GM23248 (cell line): ENCODE results near the gene SMCO4.

ENCODE experiments used
- EZH2 ChIP-seq: fragments of 200-600 bp; sonication (generic); IDR thresholded peaks from 2 replicates; pipeline ENCODE4 v1.6.1; 2018; ENCODE audit warnings: antibody characterized with exemption, mild to moderate bottlenecking; ENCODE audit not compliant: insufficient read depth, poor library complexity, severe bottlenecking
- EZH2phosphoT487 ChIP-seq: fragments of 200-600 bp; sonication (generic); IDR thresholded peaks from 2 replicates; pipeline ENCODE4 v1.6.1; 2018; ENCODE audit warnings: antibody characterized with exemption, moderate library complexity, mild to moderate bottlenecking, low read depth; ENCODE audit not compliant: insufficient read depth

GRCh38 chr11:93458286-93458685 is 84.9 kb downstream of the SMCO4 start:
- TF ChIP-seq EZH2, result no peak
- no peak for TF ChIP-seq EZH2phosphoT487
